ENCODE measurements around the gene KCNIP4. TPM values are rescaled to one million over a fixed set of nuclear protein-coding genes. Genes with fewer than 3 reads are reported as not detected.

KCNIP4 gene
- total and polyA plus RNA-seq, 2 experiments from 2014 or later: 0.69 to 1.00 TPM

DNA sequence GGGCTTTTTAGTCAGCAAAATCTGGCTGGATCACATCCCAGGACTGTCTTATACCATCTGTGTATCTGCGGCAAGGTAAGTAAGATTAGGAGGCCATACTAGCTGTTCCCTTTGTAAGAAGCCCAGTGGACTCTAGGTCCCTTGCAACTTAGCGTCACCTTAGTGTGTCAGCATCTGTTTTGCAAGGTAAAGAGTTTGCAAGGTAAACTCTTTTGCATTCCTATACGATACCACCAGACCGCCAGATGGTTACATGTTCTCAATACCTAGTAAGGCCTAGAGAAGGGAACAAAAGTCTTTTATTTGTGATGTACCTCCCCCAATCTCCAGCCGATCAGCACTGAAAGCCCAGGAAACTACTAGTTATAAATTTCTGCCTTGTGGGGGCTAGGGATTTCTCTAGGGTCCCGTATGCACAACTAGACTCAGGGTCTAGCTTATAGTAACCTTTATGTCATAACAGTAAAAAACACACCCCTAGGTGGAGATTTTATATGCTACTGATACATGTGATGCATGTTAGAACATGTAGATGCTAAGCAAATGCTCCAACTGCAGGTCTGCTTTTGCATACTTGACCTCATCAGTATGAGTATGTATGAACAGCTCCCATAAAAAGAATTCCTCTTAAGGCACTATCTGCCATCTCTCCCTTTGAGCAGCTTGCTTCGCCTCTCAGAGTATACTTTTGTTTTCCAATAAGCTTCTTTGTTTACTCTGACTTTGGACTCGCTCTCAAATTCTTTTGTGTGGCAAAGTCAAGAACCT is 78.4 kb downstream of the KCNIP4 start:
- DNase-seq (ENCODE audit: low spot score): no peak
- Histone ChIP-seq H3K79me2 (no peaks in the 10 kb centered on the region), H2AFZ (no peak overlapping the region), H3K4me1 (ENCODE audit: insufficient read depth) (no peaks in the 10 kb centered on the region), H3K4me3 (no peak overlapping the region), H4K20me1 (ENCODE audit: insufficient read depth, poor library complexity, severe bottlenecking) (no peaks in the 10 kb centered on the region), H3K4me2 (no peak overlapping the region), H3K27me3 (no peaks in the 10 kb centered on the region), H3K9me3 (ENCODE audit: low read depth) (no peaks in the 10 kb centered on the region), H3K36me3 (replicated peaks; ENCODE audit: insufficient read depth, low read depth) (no peaks in the 10 kb centered on the region), H3K9me2 (replicated peaks; ENCODE audit: insufficient read depth) (no peaks in the 10 kb centered on the region), H3K27ac (no peak overlapping the region)
- WGBS (ENCODE audit: low lambda C conversion rate, missing lambda C conversion rate): 80% methylated on average over 8 of the region's 8 CpGs
- TF ChIP-seq, protein P1, sequence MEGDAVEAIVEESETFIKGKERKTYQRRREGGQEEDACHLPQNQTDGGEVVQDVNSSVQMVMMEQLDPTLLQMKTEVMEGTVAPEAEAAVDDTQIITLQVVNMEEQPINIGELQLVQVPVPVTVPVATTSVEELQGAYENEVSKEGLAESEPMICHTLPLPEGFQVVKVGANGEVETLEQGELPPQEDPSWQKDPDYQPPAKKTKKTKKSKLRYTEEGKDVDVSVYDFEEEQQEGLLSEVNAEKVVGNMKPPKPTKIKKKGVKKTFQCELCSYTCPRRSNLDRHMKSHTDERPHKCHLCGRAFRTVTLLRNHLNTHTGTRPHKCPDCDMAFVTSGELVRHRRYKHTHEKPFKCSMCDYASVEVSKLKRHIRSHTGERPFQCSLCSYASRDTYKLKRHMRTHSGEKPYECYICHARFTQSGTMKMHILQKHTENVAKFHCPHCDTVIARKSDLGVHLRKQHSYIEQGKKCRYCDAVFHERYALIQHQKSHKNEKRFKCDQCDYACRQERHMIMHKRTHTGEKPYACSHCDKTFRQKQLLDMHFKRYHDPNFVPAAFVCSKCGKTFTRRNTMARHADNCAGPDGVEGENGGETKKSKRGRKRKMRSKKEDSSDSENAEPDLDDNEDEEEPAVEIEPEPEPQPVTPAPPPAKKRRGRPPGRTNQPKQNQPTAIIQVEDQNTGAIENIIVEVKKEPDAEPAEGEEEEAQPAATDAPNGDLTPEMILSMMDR (IDR thresholded peaks at IDR 0.05; ENCODE audit: poor library complexity): no peak

DNA sequence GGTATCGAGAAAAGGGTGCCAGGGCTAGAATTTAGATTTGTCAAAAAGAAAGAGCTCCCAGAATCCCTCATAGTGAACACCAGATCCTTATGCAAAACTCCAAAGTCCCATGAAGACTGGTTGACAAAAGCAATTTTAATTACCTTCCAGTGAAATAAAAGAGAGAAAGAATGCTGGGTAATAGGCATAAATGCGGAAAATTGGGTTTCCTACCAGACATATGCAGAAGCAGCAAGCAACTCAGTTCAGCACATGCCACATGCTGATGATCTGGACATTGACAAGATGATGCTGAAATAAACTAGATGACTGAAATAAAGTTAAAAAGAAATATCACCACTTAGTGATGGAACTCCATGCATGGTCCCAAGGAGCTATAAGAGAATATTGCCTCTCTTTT is 83.9 kb downstream of the KCNIP4 start:
- Histone ChIP-seq H3K27me3 (no peaks in the 10 kb centered on the region), H3K4me2 (no peak overlapping the region), H3K27ac (no peak overlapping the region), H3K9me2 (replicated peaks; ENCODE audit: insufficient read depth) (no peaks in the 10 kb centered on the region), H3K4me3 (no peak overlapping the region), H3K4me1 (ENCODE audit: insufficient read depth) (no peaks in the 10 kb centered on the region), H3K9me3 (ENCODE audit: low read depth) (no peaks in the 10 kb centered on the region), H3K79me2 (no peaks in the 10 kb centered on the region), H3K36me3 (replicated peaks; ENCODE audit: insufficient read depth, low read depth) (no peaks in the 10 kb centered on the region), H2AFZ (no peak overlapping the region), H4K20me1 (ENCODE audit: insufficient read depth, poor library complexity, severe bottlenecking) (no peaks in the 10 kb centered on the region)
- no peak for DNase-seq (ENCODE audit: low spot score)
- WGBS (ENCODE audit: low lambda C conversion rate, missing lambda C conversion rate): 95% methylated on average over 2 of the region's 2 CpGs
- TF ChIP-seq EZH2phosphoT487 (IDR thresholded peaks at IDR 0.05; ENCODE audit: low read depth, severe bottlenecking, unreplicated experiment): no peak
- TF ChIP-seq, protein P1 (IDR thresholded peaks at IDR 0.05; ENCODE audit: poor library complexity): no peak
- no peak for TF ChIP-seq EZH2 (IDR thresholded peaks at IDR 0.05; ENCODE audit: borderline replicate concordance)

DNA sequence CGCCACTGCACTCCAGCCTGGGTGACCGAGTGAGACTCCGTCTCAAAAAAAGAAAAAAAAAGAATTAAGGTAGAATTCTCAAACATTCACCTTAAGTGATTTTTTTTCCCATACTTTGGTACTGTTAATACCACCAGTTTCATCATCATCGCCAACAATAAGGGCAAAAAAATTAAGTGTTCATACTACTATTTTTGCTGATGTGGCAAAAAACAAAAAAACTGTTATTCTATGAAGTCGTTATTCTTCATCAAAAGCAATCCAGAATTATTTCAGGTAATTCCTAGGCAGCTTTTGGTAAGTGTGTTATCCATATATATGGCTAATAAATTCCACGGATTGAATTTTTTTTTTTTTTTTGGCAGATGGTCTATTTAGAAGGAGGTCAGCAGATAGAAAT is 85.7 kb downstream of the KCNIP4 start:
- no peak overlapping the region for H2AFZ ChIP-seq
- no peak for DNase-seq (ENCODE audit: low spot score)
- no peaks in the 10 kb centered on the region for H3K27me3 ChIP-seq
- no peaks in the 10 kb centered on the region for H3K9me3 ChIP-seq (ENCODE audit: low read depth)
- H3K9me2 ChIP-seq (replicated peaks; ENCODE audit: insufficient read depth): no peaks in the 10 kb centered on the region
- no peak overlapping the region for H3K4me3 ChIP-seq
- H3K79me2 ChIP-seq: no peaks in the 10 kb centered on the region
- no peaks in the 10 kb centered on the region for H4K20me1 ChIP-seq (ENCODE audit: insufficient read depth, poor library complexity, severe bottlenecking)
- H3K27ac ChIP-seq: no peak overlapping the region
- H3K36me3 ChIP-seq (replicated peaks; ENCODE audit: insufficient read depth, low read depth): no peaks in the 10 kb centered on the region
- no peak overlapping the region for H3K4me2 ChIP-seq
- no peak for TF ChIP-seq EZH2phosphoT487 (IDR thresholded peaks at IDR 0.05; ENCODE audit: low read depth, severe bottlenecking, unreplicated experiment)
- TF ChIP-seq EZH2 (IDR thresholded peaks at IDR 0.05; ENCODE audit: borderline replicate concordance): no peak
- TF ChIP-seq, protein P1 (IDR thresholded peaks at IDR 0.05; ENCODE audit: poor library complexity): no peak
- WGBS (ENCODE audit: low lambda C conversion rate, missing lambda C conversion rate): 95% methylated on average over 4 of the region's 6 CpGs
- no peaks in the 10 kb centered on the region for H3K4me1 ChIP-seq (ENCODE audit: insufficient read depth)

Data from hepatocyte (in vitro differentiated cells).